Body of pancreas (tissue), 4 donors: ENCODE data around the gene MUC12.

ENCODE experiments used
- CTCF ChIP-seq, 7 experiments: fragments of 450-650 bp in 4 of 7; fragments of 200-600 bp in 3 of 7; sonication (generic) in 3 of 7; IDR thresholded peaks; one replicate each; pipeline ENCODE4 v1.5.1; 2016 to 2019; ENCODE audit warnings: antibody characterized with exemption in 7 of 7
- POLR2A ChIP-seq, 3 donors: fragments of 450-650 bp; IDR thresholded peaks; one replicate each; pipeline ENCODE4 v1.6.1; 2016; ENCODE audit warnings: antibody characterized with exemption in 3 of 3, mild to moderate bottlenecking in 2 of 3

GRCh38 chr7:100959894-100960293 lies 9.5 kb upstream of the MUC12 start:
- TF ChIP-seq CTCF (IDR thresholded peaks at IDR 0.05) = no peak
- TF ChIP-seq POLR2A (IDR thresholded peaks at IDR 0.05) = no peak
